Thymus (tissue), 11 donors: Measurements from ENCODE around the gene SYPL1. TPM values are rescaled to one million over a fixed set of nuclear protein-coding genes. Genes with fewer than 3 reads are reported as not detected.

Experiments used
- DNase-seq, 9 donors: peaks; one replicate each; pipeline ENCODE4 v3.0.0-alpha.2; 2013; ENCODE audit warnings: low spot score in 9 of 9, low read depth in 6 of 9, missing footprints in 1 of 9
- H3K27ac ChIP-seq, 2 donors: one replicate each; pipeline ENCODE4 v1.5.1; 2013; ENCODE audit warnings: control low read depth in 1 of 2, low read depth in 1 of 2, low read length in 1 of 2, mild to moderate bottlenecking in 1 of 2, moderate library complexity in 1 of 2
- H3K27me3 ChIP-seq, 2 donors: one replicate each; pipeline ENCODE4 v1.5.1; 2013; ENCODE audit warnings: low read length in 1 of 2; ENCODE audit not compliant: control insufficient read depth in 2 of 2, insufficient read depth in 1 of 2
- H3K36me3 ChIP-seq, 2 donors: one replicate each; pipeline ENCODE4 v1.5.1; 2013; ENCODE audit warnings: low read length in 1 of 2, mild to moderate bottlenecking in 1 of 2, moderate library complexity in 1 of 2; ENCODE audit not compliant: control insufficient read depth in 2 of 2, insufficient read depth in 2 of 2
- H3K4me1 ChIP-seq, 2 donors: one replicate each; pipeline ENCODE4 v1.5.1; 2013; ENCODE audit warnings: low read length in 2 of 2; ENCODE audit not compliant: control insufficient read depth in 2 of 2, insufficient read depth in 2 of 2
- H3K4me3 ChIP-seq, 2 donors: one replicate each; pipeline ENCODE4 v1.5.1; 2013; ENCODE audit warnings: low read length in 2 of 2, control low read depth in 1 of 2, mild to moderate bottlenecking in 1 of 2
- H3K9me3 ChIP-seq, 2 donors: one replicate each; pipeline ENCODE4 v1.5.1; 2013; ENCODE audit warnings: low read length in 1 of 2, mild to moderate bottlenecking in 1 of 2; ENCODE audit not compliant: control insufficient read depth in 2 of 2, insufficient read depth in 1 of 2
- WGBS: extraction: QIAGEN DNeasy Blood & Tissue Kit; methylation state at CpG from one replicate; pipeline ENCODE4 v1.1.7; 2013; 5-methylcytosine and 5-hydroxymethylcytosine counted together
- polyA plus RNA-seq: library from polyadenylated mRNA; stranded (reverse); fragments of 200-250 nt; gene quantifications from one replicate; pipeline ENCODE4 v1.2.3, GENCODE V29; 2013
- total RNA-seq: library from RNA; stranded (reverse); fragments of 120-200 nt; gene quantifications from one replicate; pipeline ENCODE4 v1.2.4, GENCODE V29; 2013
- donor health status: healthy.

The SYPL1 gene
- total and polyA plus RNA-seq, 2 donors: 22.4 to 77.0 TPM

DNA sequence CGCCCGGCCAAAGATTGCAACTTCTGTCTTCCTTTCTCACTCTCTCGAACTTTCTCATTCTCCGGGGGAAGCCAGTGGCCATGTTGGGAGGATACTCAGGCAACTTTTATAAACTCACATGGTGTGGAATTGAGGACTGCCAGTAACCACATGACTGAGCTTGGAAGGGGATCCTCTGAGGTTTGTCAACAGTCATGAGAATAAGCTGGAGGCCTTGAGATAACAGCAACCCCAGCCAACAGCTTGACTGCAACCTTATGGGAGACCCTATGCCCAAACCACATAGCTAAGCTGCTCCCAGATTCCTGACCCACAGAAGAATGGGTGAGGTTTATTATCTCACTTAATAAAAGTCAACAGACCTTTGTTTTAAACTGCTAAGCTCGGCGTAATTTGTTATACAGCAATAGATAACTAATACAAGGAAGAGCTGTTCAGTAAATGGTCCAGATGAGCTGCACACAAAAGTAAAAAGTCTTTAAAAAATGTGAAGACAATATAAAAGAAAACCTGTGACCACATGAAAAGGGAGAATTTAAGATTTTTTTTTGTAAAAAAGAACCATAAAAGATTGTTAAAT, 9.6 kb downstream of the SYPL1 start:
- Histone ChIP-seq H3K9me3 (no peaks in the 10 kb centered on the region), H3K4me3 (no peak overlapping the region), H3K27ac (no peak overlapping the region), H3K36me3 (peaks cover 5 to 20% of the 10 kb centered on the region in 2 donors), H3K4me1 (peaks cover 4 to 6% of the 10 kb centered on the region in 2 donors), H3K27me3 (no peaks in the 10 kb centered on the region)
- DNase-seq: no peak
- 98% methylated on average over 6 of the region's 6 CpGs for whole genome bisulfite sequencing

DNA sequence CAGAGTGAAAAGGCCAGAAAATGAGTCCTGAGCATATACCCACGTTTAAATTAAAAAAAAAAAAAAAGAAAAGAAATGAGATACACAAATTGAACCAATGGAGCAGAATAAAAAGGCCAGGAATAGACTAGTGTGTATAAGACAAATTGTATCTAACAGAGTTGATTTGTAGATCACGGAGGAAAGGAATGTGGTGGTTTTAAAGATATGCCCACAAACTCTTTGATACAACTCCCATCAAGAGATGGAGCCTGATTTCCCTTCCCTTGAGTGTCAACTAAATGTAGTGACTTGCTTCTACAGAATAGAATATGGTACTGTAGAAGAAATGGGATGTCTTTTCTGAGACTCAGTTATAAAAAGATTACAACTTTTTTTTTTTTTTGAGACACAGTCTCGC, 10.4 kb downstream of the SYPL1 start:
- DNase-seq: no peak
- WGBS: 69% methylated on average over 3 of the region's 3 CpGs
- Histone ChIP-seq H3K27ac (no peak overlapping the region), H3K4me1 (peaks cover 4 to 6% of the 10 kb centered on the region in 2 donors), H3K27me3 (no peaks in the 10 kb centered on the region), H3K4me3 (no peak overlapping the region), H3K9me3 (no peaks in the 10 kb centered on the region), H3K36me3 (peaks cover 8 to 27% of the 10 kb centered on the region in 2 donors)

DNA sequence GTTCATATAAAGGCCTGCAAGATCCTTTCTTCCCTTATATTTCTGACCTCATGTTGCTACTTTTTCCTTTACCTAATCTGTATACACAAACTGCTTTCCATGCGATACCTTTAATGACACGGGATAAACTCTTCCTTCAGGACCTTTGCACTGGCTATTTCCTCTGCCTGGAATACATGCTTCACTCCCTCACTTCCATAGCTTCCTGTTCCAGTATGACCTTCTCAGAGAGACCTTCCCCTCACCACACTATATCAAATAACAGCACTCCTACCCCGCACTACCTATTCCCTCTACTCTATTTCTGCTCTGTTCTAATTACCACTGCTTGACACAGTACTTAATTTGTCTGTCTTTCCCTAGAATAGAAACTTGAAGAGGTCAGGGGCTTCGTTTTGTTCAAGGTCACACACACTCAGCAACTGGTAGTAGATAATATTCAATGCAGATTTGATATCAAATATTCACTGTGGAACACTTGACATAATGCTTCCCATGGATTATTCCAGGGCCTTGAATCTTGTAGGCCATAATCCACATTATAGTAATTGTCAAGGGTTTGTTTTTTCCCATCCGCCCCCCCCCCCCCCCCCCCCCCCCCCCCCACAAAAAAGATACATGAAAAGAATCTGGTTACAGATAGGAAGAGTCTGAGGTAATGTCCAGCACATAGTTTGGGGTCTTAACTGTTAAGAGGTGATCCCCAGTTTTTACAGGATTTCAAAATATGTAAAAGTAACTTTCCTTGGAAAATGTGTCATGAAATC, 11.1 kb downstream of the SYPL1 start:
- Histone ChIP-seq H3K4me3 (no peak overlapping the region), H3K27me3 (no peaks in the 10 kb centered on the region), H3K27ac (no peak overlapping the region), H3K4me1 (peaks cover 4 to 6% of the 10 kb centered on the region in 2 donors), H3K36me3 (peaks cover 9 to 29% of the 10 kb centered on the region in 2 donors), H3K9me3 (no peaks in the 10 kb centered on the region)
- DNase-seq: peak in 1 of 9 donors; percentile 46
- WGBS: 94% methylated on average over 5 of the region's 5 CpGs

DNA sequence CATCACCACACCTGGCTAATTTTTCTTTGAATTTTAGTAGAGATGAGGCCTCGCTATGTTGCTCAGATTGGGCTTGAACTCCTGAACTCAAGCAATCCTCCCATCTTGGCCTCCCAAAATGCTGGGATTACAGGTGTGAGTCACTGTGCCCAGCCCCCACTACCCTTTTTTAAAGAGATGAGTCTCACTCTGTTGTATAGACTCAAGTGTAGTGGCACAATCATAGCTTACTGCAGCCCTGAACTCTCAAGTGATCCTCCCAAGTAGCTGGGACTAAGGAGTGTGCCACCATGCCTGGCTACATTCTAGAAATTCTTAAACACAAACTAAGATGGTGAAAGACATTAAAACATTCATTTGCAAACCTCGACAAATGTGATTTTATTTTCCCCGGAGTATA, 12.6 kb downstream of the SYPL1 start:
- Histone ChIP-seq H3K27me3 (no peaks in the 10 kb centered on the region), H3K36me3 (peaks cover 6 to 27% of the 10 kb centered on the region in 2 donors), H3K4me3 (no peak overlapping the region), H3K4me1 (peaks cover 4 to 6% of the 10 kb centered on the region in 2 donors), H3K9me3 (no peaks in the 10 kb centered on the region), H3K27ac (no peak overlapping the region)
- 96% methylated on average over 3 of the region's 3 CpGs for WGBS
- no peak for DNase-seq

DNA sequence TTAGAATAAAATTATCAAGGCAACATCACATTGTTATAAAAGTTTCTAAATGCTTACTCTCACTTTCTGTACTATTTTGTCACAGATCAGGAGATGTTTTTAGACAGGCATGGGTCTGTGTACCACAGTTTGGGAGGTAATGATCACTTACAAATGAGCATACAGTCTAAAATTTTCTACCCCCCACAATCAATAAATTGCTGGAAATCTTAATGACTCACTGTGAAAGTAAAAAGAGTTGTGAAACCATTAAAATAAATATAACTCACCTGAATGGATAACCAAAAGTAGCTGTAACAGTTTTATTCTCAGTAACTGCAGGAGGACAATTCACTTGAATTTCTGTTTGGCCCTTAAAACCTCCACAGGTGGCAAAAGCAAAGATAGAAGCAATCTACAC, 13.2 kb downstream of the SYPL1 start:
- Histone ChIP-seq H3K4me3 (no peak overlapping the region), H3K4me1 (peaks cover 4 to 6% of the 10 kb centered on the region in 2 donors), H3K9me3 (no peaks in the 10 kb centered on the region), H3K27me3 (no peaks in the 10 kb centered on the region), H3K36me3 (peaks cover 6 to 30% of the 10 kb centered on the region in 2 donors), H3K27ac (no peak overlapping the region)
- no peak for DNase-seq

DNA sequence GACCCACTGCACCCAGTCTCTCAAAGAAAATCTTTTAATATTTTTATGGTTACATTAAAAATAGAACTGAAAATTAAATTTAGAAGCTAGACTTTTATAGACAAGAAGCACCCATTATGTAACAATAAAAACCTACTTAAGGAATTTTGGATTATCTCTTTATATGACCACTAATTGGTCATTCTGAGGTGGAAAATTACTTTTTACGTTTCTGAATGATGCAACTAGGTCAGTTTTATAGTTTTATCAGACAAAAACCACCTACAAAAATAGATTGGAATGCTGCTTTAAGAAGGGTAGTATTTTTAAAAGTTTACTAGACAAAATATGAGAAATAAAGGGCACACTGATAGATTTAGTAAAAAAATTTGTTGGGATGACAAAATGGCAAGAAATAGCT, 16.5 kb downstream of the SYPL1 start:
- Histone ChIP-seq H3K27me3 (no peaks in the 10 kb centered on the region), H3K9me3 (no peaks in the 10 kb centered on the region), H3K4me3 (no peak overlapping the region), H3K4me1 (no peaks in the 10 kb centered on the region), H3K27ac (no peak overlapping the region), H3K36me3 (peaks cover 11 to 50% of the 10 kb centered on the region in 2 donors)
- WGBS: 98% methylated on average over 1 of the region's 1 CpG
- no peak for DNase-seq

DNA sequence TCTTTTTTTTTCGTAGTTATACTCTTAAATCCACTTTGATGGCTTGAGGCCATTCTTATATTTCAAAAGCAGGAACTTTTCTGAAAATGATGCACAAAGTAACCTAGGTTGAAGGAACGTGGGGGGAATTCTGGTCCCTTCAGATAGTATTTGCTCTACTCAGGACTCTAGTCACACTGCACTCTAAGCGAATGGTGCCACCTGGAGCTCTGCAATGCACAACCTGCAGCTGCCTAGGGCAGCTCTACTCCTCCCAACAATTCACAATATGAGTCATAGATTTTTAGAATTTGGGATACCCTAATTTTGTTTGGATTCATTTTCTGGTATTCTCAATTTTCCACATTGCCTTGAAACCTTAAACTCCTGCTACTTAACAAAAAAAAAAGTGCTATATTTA, 17.3 kb downstream of the SYPL1 start:
- Histone ChIP-seq H3K9me3 (no peaks in the 10 kb centered on the region), H3K4me3 (no peak overlapping the region), H3K36me3 (peaks cover 11 to 55% of the 10 kb centered on the region in 2 donors), H3K27ac (no peak overlapping the region), H3K27me3 (no peaks in the 10 kb centered on the region), H3K4me1 (no peaks in the 10 kb centered on the region)
- WGBS: 98% methylated on average over 3 of the region's 3 CpGs
- no peak for DNase-seq

DNA sequence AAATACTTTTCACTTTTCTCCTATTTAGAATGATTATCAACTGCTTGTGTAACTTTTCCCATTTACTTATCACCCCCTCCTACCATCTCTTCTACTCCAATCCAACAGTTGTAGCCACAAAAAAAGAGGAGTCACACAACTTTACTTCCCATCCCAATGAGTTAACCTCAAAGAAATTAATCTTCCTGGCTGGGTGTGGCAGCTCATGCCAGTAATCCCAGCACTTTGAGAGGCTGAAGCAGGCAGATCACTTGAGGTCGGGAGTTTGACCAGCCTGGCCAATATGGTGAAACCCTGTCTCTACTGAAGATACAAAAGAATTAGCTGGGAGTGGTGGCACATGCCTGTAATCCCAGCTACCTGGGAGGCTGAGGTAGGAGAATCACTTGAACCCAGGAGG, 19.9 kb downstream of the SYPL1 start:
- no peak for DNase-seq
- Histone ChIP-seq H3K27ac (no peak overlapping the region), H3K27me3 (no peaks in the 10 kb centered on the region), H3K9me3 (no peaks in the 10 kb centered on the region), H3K4me1 (no peaks in the 10 kb centered on the region), H3K4me3 (no peak overlapping the region), H3K36me3 (peaks cover 17 to 57% of the 10 kb centered on the region in 2 donors)
- WGBS: 96% methylated on average over 1 of the region's 1 CpG

DNA sequence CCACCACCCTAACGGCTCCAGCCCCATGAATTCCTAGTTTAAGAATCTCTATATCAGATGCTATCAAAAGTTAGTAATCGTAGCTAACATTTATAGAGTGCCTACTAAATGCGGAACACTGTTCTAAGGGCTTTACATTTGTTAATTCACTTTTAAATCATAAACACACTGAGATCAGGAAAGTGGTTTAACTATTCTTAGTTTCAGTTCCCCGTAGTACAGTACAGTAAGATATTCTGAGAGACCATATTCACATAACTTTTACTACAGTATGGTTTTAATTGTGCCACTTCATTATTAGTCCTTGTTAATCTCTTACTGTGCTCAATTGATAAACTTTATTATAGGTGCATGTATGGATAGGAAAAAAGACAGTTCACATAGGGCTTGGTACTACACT, 22.5 kb downstream of the SYPL1 start:
- peaks cover 10 to 46% of the 10 kb centered on the region in 2 donors for H3K36me3 ChIP-seq
- no peaks in the 10 kb centered on the region for H3K4me1 ChIP-seq
- no peak overlapping the region for H3K4me3 ChIP-seq
- 91% methylated on average over 4 of the region's 4 CpGs for WGBS
- DNase-seq: no peak
- H3K27me3 ChIP-seq: no peaks in the 10 kb centered on the region
- H3K9me3 ChIP-seq: no peaks in the 10 kb centered on the region
- H3K27ac ChIP-seq: no peak overlapping the region
